LNCAP (cell line): ENCODE data around the gene VPS51.

Source experiments
- TF ChIP-seq, protein P1 (sequence below): fragments of 450-650 bp; IDR thresholded peaks from 2 replicates; pipeline ENCODE4 v1.5.1; 2017; ENCODE audit warnings: mild to moderate bottlenecking

VPS51 gene

DNA sequence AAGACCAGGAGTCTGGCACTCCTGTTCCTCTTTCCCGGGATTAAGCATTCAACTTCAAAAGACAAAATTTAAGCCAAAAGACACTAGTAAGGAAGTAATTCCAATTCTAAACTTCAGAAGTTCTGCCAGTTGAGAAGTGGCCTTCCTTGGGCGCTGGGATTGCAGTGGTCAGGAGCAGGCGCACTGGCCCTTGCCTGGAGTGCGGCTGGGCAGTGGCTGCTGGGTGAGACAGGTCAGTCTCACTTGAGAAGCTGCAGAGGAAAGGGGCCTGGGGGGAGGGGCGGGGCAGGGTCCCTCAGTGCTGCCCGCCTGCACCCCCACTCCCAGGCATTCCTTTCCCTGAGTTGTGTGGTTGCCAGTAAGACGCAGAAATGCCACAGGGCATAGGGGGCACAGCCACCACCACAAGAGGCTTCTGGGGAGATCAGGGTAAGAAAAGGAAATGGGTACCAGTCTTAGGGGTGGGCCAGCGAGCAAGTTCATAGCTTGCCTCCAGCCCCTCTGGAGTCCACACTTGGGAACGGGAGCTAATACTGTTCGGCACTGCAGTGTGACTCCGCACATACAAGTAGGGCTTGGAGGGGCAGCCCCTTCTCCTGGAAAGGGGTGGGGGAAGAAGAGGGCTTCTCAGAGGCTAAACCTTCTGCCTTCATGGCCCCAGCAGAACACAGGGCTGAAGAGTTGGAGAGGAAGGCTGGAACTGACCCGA, 31.6 kb downstream of the VPS51 start:
- TF ChIP-seq, protein P1, sequence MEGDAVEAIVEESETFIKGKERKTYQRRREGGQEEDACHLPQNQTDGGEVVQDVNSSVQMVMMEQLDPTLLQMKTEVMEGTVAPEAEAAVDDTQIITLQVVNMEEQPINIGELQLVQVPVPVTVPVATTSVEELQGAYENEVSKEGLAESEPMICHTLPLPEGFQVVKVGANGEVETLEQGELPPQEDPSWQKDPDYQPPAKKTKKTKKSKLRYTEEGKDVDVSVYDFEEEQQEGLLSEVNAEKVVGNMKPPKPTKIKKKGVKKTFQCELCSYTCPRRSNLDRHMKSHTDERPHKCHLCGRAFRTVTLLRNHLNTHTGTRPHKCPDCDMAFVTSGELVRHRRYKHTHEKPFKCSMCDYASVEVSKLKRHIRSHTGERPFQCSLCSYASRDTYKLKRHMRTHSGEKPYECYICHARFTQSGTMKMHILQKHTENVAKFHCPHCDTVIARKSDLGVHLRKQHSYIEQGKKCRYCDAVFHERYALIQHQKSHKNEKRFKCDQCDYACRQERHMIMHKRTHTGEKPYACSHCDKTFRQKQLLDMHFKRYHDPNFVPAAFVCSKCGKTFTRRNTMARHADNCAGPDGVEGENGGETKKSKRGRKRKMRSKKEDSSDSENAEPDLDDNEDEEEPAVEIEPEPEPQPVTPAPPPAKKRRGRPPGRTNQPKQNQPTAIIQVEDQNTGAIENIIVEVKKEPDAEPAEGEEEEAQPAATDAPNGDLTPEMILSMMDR, result no peak

DNA sequence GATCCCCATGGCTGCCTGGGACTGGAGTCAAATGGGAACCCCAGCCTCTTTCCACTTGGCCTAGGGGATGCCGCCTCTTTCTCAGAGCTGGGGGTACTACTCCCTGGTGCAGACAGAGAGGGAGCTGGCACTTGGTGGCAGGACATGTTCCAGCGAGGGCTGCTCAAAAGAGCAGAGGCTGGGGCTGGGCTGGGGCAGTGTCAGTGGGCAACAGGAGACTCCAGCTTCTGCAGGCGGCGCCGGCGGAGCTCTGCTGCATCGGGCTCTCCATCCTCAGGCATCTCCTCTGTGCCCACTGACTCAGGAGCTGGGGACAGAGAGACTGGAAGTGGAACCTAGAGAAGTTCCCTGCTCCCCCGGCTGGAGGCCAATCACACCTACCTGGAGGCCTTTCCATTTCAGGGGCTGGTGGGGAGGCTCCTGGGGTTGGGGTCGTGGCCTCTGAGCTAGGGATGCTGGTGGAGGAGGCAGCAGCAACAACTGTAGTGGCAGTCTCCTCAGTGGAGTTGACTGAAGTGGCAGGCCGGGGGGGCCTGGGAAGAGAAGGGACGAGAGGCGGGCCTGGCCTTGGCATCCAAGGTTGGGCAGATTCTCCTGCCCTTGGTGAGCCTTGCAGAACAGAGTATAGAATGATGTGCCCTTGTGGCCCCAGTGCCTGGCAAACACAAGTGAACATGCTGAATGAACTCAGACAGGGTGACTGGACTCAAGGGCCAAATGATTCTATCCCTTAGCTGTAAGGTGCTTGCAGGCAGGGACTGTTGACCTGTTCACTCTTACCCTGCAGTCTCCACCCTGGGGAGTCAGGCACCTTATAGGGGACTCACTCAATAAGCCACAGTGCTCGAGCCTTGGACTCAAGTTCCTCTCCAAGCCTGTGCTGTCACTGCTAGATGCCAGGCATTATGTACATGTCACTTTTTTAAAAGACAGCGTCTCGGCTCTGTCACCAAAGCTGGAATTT, 32.5 kb downstream of the VPS51 start:
- TF ChIP-seq, protein P1, result no peak

DNA sequence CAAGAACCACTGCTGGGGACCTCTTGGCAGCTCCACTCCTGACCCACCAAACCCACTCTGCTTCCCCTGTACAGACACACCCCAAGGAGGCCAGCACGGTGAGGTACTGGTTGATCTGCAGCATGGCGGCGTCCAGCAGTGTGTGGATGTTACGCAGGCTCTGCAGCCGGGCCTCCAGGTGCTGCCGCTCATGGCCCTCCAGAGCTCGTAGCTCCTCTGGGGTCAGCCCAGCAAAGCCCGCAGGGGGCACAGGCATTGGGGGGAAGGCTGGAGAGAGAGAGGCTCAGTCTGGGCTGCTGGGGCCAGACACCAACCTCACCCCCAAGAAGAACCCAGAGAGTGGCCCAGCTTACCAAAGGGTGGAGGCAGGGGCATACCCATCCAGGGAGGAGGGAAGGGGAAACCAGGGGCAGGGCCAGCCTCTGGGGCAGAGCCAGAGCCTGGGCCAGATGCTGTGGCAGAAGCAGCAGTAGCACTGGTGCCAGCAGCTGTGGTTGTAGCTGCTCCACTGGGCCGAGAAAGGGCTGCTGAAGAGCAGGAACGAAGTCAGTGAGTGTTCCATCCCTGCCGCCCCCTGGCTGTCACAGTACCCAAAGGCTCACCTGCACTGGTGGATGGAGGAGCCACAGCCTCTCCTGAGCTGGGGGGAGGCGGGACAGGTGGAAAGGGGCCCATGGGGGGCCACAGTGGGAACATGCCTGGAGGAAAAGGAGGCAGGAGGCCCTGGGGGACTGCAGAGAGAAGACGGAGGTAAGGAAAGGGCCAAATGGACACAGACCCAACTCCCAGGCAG, 33.8 kb downstream of the VPS51 start:
- TF ChIP-seq, protein P1, result no peak

DNA sequence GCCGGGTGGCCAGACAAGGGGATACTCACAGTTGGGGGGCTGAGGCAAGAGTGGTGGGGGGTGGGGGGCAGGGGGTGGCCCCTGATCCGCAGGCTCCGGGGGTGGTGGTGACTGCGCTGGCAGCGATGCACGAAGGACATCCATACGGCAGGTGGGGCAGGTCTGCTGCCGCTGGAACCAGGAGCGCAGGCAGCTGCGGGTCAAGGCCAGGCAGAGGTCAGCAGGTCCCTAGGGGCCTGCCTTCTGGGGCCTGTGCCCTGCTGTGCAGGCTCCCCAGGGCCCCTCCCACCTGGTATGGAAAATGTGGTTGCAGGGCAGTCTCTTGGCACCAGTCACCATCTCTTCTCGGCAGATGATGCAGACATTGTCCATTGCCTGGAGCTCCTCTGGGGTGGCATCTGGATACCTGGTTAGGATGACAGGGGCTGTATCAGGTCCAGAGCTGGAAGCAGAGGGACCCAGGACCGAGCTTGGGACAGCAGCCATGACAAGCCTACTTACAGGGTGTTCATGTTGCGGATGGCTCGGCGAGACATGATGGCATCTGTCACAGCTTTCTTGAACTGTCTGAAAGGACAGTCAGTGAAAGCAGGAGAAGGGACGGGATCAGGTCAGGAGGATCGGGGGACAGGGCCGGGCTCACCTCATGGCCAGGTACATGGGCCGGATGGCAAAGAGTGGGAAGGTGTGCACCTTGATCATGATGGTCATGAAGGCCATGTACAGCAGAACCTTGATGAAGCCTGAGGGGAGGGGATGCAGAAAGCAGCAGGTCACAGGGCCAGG, 34.8 kb downstream of the VPS51 start:
- TF ChIP-seq, protein P1, result no peak

DNA sequence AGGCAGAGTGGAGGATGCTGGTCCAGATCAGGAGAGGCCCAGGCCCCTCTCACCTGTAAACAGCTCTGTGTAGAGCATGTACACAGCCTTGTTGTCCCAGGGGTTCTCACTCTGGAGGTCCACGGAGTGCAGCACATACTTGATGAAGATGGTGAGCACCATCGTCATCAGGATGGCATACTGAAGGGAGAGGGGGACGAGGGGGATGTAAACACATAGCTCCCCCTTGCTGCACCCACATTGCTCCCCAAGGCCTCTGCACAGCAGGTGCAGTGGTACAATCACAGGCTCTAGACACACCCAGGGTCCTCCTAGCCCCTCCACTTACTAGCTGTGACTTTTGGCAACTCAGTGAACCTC, 35.4 kb downstream of the VPS51 start:
- TF ChIP-seq, protein P1, result no peak

DNA sequence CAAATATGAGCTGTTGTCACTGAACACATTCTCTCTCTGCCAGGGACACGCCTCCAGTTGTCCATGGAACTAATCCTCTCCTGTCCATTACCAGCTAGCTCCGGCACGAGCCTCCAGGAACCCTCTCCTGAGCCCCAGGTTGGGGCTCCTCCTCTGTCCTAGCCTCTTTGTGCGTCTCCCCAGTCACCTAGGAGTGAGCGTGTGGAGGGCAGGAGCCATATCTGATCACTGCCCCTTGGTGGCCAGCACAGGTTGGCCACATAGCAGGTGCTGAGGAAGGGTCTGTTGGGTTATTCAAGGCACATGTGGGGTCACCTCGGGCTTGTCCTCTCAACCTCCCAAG, 35.9 kb downstream of the VPS51 start:
- TF ChIP-seq, protein P1, result no peak
